DND-41 (cell line): Measurements from ENCODE around the gene ARHGAP4.

Experiments used
- ATAC-seq: fragments of 200-7000 bp; cut with Tn5 transposase; 3 replicates; pipeline ENCODE4 v1.9.1; 2021; ENCODE audit warnings: low read depth; ENCODE audit not compliant: insufficient read depth
- DNase-seq: peaks from one replicate; pipeline ENCODE4 v3.0.0-alpha.2; 2020
- H2AFZ ChIP-seq: 2 replicates; pipeline ENCODE4 v1.6.0; 2012; ENCODE audit warnings: low read depth, low read length
- H3K27ac ChIP-seq: 2 replicates; pipeline ENCODE4 v1.5.1; 2012; ENCODE audit warnings: low read length, inconsistent platforms
- H3K27me3 ChIP-seq: fragments of 200-600 bp; sonication (generic); 2 replicates; pipeline ENCODE4 v1.6.0; 2012; ENCODE audit warnings: low read length, mild to moderate bottlenecking, inconsistent platforms; ENCODE audit not compliant: insufficient read depth, poor library complexity
- H3K36me3 ChIP-seq: 2 replicates; pipeline ENCODE4 v1.5.1; 2012; ENCODE audit warnings: low read length, inconsistent platforms; ENCODE audit not compliant: insufficient read depth
- H3K4me1 ChIP-seq: 2 replicates; pipeline ENCODE4 v1.5.1; 2012; ENCODE audit warnings: mild to moderate bottlenecking, low read length; ENCODE audit not compliant: insufficient read depth
- H3K4me2 ChIP-seq: 2 replicates; pipeline ENCODE4 v1.6.0; 2012; ENCODE audit warnings: mild to moderate bottlenecking, moderate library complexity, low read length, inconsistent platforms; ENCODE audit not compliant: insufficient read depth
- H3K4me3 ChIP-seq, 2 experiments: fragments of 200-600 bp in 1 of 2; shearing (Covaris generic) in 1 of 2; 2 replicates each; pipeline ENCODE4 v1.5.1; 2012 to 2016; ENCODE audit warnings: inconsistent platforms in 2 of 2, low read length in 2 of 2, mild to moderate bottlenecking in 2 of 2, low read depth in 1 of 2, moderate library complexity in 1 of 2
- H3K79me2 ChIP-seq: 2 replicates; pipeline ENCODE4 v1.6.0; 2012; ENCODE audit warnings: low read length, inconsistent platforms; ENCODE audit not compliant: insufficient read depth
- H3K9ac ChIP-seq: 2 replicates; pipeline ENCODE4 v1.6.0; 2012; ENCODE audit warnings: low read depth, mild to moderate bottlenecking, inconsistent platforms, low read length, moderate library complexity
- H3K9me3 ChIP-seq: 2 replicates; pipeline ENCODE4 v1.5.1; 2012; ENCODE audit warnings: low read length, moderate library complexity, mild to moderate bottlenecking, inconsistent platforms; ENCODE audit not compliant: insufficient read depth, severe bottlenecking
- H4K20me1 ChIP-seq: 2 replicates; pipeline ENCODE4 v1.6.0; 2012; ENCODE audit warnings: low read length; ENCODE audit not compliant: insufficient read depth
- CTCF ChIP-seq: IDR thresholded peaks from 2 replicates; pipeline ENCODE4 v1.5.1; 2012; ENCODE audit warnings: borderline replicate concordance, low read length, moderate library complexity, mild to moderate bottlenecking; ENCODE audit not compliant: poor library complexity, severe bottlenecking; ENCODE audit errors: extremely low read depth
- EZH2 ChIP-seq: IDR thresholded peaks from 3 replicates; pipeline ENCODE4 v1.6.1; 2012; ENCODE audit warnings: borderline replicate concordance, low read depth, mild to moderate bottlenecking, moderate library complexity, low read length, inconsistent platforms; ENCODE audit not compliant: severe bottlenecking

Gene ARHGAP4

DNA sequence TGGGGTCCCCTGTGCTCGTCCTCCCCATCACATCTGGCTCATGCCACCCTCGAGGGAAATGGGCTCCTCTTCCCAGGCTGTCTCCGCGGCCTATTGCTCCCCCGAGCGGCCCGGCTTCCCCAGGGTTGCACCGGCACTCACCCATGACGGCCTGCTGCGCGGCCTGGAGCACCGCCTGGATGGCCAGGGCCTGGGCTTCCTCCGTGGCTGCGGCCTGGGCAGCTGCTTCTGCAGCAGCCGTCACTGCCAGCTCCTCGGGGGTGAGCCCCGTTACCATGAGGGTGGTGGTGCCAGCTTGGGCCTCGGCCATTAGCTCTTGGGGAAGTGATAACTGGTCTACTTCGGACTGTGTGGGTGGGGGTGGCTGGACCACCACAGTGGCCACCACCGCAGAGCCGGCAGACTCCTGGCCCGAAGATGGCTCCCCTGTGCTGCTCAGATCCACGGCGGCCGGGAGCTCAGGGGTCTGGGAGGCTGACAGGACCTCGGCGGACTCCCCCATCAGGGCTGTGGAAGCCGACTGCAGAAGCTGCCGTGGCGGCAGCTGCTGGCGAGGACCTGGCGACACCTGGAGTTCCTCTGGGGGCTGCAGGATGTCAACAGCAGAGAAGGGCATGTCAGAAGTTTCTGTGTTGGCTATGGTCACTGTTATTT lies 26.4 kb upstream of the ARHGAP4 start:
- Histone ChIP-seq H3K9ac (no peak overlapping the region), H4K20me1 (peaks cover 60% of the 10 kb centered on the region), H3K27me3 (no peaks in the 10 kb centered on the region), H3K4me3 (no peak overlapping the region), H3K4me1 (no peaks in the 10 kb centered on the region), H3K79me2 (peaks cover 27% of the 10 kb centered on the region), H3K27ac (no peak overlapping the region), H3K9me3 (no peaks in the 10 kb centered on the region), H3K4me2 (no peak overlapping the region), H3K36me3 (peaks cover 89% of the 10 kb centered on the region), H2AFZ (no peak overlapping the region)
- TF ChIP-seq EZH2 (no peak), CTCF (no peak)
- DNase-seq (no peak), ATAC-seq (no peak)

DNA sequence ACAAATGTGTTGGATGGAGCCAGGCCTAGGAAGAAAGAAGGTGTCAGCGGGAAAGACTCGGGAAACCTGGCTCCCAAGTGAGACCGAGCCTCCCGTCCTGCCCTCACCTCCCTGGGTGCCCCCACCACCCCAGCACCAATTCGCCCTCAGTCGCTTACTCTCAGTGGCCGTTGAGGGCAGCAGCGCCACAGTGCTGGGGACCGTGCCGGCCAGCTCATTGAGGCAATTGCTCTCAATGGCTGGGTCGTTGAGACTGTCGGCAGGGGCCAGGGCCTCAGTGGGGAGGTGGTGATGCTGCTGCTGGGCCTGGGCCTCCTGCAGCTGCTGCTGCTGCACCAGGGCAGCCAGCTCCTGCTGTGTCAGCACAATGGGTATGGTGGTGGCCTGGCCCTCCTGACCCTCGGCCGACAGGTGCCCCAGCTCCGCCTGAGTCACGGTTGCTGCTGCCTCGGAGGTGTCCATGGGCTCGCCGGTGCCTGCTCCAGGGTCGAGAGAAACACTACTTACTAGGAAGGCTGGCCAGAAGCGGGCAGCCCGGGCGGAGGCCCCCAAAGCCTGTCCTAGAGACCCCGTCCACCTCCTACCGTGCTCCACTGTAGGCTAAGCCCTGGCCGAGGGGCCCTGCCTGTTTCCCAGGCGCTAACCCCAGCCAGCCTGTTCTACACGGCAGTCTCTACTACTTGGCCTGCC lies 25.8 kb upstream of the ARHGAP4 start:
- DNase-seq (no peak), ATAC-seq (no peak)
- Histone ChIP-seq H3K36me3 (peaks cover 88% of the 10 kb centered on the region), H3K9ac (no peak overlapping the region), H3K9me3 (no peaks in the 10 kb centered on the region), H4K20me1 (peaks cover 58% of the 10 kb centered on the region), H3K4me3 (no peak overlapping the region), H2AFZ (no peak overlapping the region), H3K4me2 (no peak overlapping the region), H3K27ac (no peak overlapping the region), H3K4me1 (no peaks in the 10 kb centered on the region), H3K79me2 (peaks cover 21% of the 10 kb centered on the region), H3K27me3 (no peaks in the 10 kb centered on the region)
- TF ChIP-seq CTCF (no peak), EZH2 (no peak)

- no peaks in the 10 kb centered on the region for H3K4me1 ChIP-seq
- H3K27me3 ChIP-seq, result no peaks in the 10 kb centered on the region
- no peak overlapping the region for H2AFZ ChIP-seq
- H3K27ac ChIP-seq, result no peak overlapping the region
- DNase-seq (no peak), ATAC-seq (no peak)
- TF ChIP-seq EZH2 (no peak), CTCF (no peak)
- peaks cover 11% of the 10 kb centered on the region for H3K79me2 ChIP-seq
- no peak overlapping the region for H3K9ac ChIP-seq
- peaks cover 71% of the 10 kb centered on the region for H3K36me3 ChIP-seq
- H3K4me2 ChIP-seq, result no peak overlapping the region
- no peak overlapping the region for H3K4me3 ChIP-seq
- peaks cover 41% of the 10 kb centered on the region for H4K20me1 ChIP-seq
- no peaks in the 10 kb centered on the region for H3K9me3 ChIP-seq
Measured at GRCh38 chrX:153950127-153950526, 24.1 kb upstream of the ARHGAP4 start.
